GM12891 (cell line): ENCODE measurements around the gene PRSS57.

Source experiments
- POLR2AphosphoS5 ChIP-seq: IDR thresholded peaks from 2 replicates; pipeline ENCODE4 v1.6.1; 2011; ENCODE audit warnings: low read depth, low read length, control low read depth
- TAF1 ChIP-seq: IDR thresholded peaks from 2 replicates; pipeline ENCODE4 v1.6.1; 2011; ENCODE audit warnings: low read depth, low read length, control low read depth

GRCh38 chr19:723247-723646 is 28.0 kb upstream of the PRSS57 start:
- no peak for TF ChIP-seq POLR2AphosphoS5
- TF ChIP-seq TAF1: no peak
